Smooth muscle cell of the brain vasculature (primary cell): ENCODE measurements around the gene NOC2L.

ENCODE experiments used
- DNase-seq: peaks from one replicate; pipeline ENCODE4 v3.0.0-alpha.2; 2012; ENCODE audit warnings: low read depth, low spot score

NOC2L gene

DNA sequence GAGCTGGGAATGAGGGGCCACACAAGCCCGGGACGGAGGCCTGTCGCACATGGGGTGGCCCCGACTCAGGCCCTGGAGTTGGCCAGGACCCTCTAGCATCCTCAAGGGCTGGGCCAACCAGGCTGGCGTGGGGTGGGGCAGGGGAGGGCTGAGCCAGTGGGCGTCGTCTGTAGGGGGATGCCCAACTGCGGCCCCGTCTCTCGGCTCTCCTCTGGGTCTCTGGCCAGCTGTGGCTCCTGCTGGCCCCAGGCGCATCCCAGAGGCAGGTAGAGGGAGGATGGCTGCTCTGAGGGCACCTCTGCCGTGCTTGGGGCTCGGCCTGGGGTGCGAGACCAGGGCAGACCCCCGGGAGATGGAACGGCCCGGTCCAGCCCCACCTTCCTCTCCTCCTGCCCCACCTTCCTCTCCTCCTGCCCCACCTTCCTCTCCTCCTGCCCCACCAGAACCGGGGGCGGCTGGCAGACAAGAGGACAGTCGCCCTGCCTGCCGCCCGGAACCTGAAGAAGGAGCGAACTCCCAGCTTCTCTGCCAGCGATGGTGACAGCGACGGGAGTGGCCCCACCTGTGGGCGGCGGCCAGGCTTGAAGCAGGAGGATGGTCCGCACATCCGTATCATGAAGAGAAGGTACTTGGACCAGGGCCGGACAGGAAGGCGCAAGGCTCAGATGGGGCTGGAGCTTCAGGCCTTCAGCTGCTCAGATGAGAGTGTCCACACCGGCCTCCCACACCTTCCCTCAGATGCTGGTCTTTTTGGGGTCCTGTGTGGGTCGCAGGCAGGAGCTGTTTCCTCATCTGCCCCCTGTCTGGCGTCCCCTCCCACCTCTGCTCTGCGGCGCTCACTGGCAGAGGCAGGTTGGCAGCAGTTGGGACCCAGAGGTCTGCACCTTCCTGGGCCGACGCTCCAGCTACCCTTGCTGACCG lies 29.1 kb downstream of the NOC2L start:
- DNase-seq = no peak

DNA sequence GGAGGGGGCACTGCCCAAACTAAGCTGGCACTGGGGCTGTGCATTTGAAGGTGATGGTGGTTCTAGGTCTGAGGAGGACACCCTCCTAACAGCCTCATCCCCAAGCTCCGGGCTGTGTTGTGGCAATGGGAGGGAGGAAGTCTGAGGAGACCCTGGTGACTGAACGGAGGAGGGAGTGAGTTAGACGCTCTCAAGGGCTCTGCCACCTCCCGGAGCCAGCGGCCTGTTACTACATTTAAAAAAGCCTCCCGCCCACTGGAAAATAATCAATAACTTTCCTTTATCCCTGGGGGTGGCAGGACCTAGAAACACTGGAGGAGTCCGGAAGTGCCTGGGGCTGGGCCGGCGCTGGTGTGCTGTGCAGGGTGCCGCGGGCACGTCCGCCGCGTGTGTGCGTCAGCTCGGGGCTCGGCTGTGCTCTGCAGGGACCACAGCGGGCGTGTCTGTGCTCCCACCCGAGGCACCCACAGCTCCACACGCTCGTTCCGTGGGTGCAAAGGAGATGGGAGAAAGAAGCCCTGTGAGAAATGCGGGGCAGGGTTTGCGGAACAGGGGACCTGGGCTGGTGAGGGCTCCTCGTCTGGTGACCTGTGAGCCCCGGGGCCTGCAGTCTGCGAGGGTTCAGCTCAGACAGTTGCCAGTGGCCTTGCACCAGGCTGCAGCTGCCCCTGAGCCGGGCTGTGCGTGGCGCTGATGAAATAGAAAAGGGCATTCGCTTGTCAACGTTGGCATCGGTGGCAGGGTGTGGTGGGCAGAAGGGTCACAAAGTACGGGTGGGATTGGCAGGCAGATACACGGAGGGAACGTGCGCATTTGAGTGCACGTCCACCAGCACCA lies 30.0 kb downstream of the NOC2L start:
- no peak for DNase-seq

DNA sequence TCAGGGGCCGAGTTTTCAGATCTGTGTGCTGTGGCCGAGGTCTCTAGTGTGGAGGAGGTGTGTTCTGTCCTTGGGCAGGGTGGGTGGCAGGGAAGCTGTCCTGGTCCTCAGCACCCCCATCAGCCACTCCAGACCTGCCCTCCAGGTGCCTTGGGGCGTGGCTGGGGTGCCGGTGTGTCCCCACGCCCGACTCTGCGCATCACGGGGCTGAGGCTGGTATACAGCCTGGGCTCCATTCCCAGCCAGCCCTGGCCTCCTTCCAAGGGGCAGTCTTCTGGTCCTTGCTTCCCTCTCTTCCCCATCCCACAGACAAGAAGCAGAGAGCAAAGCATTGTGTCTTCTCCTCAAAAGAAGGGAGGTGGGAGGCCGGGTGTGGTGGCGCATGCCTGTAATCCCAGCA lies 31.3 kb downstream of the NOC2L start:
- DNase-seq = no peak

DNA sequence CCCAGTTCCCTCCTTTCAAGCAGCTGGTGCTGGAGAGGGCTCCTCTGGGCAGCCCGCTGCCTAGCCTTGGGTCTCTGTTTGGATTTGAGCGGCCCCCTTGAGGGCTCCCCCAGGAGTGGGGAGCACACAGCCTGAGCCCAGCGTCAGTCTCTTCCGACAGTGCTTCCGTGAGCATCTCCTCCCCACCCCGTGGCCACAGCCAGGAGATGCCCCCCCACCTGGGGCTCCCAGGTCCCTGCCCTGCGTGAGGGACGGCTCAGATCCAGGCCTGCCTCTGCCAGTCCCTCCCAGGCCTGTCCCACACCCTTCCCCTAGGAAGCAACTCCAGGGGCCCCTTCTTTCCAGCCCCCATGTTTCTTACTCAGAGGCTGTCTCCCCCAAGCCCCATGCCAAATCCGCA lies 31.8 kb downstream of the NOC2L start:
- no peak for DNase-seq

DNA sequence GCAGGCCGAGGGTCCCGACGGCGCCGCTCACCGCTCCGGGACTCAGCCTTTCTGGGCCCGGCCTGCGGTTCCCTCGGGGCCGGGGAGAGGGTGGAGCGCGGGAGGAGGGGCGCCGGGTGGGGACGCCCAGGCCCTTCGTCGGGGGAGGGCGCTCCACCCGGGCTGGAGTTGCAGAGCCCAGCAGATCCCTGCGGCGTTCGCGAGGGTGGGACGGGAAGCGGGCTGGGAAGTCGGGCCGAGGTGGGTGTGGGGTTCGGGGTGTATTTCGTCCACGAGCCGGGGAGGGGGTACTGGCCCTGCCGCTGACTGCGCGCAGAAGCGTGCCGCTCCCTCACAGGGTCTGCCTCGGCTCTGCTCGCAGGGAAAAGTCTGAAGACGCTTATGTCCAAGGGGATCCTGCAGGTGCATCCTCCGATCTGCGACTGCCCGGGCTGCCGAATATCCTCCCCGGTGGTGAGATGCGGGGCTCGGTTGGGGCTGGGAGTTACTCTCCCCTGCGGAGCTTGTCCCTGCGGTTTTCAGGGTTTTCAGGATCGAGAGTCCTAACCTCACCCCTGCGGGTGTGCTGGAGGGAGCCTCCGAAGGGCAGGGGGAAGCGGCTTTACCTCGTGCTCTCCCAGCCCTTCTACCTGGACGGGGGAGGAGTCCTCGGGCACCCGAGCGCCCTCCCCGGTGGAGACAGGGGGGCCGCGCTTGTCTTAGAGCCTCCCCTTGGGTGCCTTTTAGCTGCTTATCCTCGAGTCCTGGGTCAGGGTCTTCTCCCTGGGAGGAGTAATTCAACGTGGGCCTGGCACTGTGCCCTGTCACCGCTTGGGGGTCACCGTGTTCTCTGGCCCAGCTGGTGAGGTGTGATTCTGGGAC lies 33.3 kb downstream of the NOC2L start:
- DNase-seq = no peak

DNA sequence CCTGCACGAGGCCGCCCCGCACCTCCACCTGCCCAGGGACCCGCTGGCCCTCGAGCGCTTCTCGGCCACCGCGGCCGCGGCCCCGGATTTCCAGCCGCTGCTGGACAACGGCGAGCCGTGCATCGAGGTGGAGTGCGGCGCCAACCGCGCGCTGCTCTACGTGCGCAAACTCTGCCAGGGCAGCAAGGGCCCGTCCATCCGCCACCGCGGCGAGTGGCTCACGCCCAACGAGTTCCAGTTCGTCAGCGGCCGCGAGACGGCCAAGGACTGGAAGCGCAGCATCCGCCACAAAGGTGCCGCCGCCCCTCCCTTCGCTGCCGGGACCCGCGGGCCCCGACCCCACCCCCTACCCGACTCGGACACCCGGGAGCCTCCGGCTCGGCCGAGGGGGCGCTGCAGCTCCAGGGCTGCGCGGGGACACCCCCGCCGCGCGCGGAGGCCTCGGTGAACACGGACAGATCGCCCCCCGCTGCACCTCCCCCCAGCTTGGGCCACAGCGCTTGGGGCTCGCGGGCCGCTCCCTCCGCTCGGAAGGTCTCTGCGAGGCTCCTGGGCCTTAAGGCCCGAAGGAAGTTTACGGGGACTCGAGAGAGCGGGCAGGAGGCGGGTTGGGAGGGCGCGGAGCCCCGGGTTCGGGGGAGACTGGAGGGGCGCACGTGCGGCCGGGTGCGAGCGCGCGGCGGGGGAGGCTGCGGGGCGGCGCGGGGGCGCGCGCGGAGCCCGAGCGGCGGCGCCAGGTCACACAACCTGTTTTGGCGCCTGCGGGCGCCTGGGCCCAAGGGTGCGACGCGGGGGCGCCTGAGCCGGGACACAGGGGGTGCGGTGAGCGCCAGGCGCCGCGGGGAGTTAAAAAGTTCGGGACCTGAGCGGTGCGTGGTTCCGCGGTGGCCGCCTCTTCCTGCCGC lies 34.1 kb downstream of the NOC2L start:
- no peak for DNase-seq

DNA sequence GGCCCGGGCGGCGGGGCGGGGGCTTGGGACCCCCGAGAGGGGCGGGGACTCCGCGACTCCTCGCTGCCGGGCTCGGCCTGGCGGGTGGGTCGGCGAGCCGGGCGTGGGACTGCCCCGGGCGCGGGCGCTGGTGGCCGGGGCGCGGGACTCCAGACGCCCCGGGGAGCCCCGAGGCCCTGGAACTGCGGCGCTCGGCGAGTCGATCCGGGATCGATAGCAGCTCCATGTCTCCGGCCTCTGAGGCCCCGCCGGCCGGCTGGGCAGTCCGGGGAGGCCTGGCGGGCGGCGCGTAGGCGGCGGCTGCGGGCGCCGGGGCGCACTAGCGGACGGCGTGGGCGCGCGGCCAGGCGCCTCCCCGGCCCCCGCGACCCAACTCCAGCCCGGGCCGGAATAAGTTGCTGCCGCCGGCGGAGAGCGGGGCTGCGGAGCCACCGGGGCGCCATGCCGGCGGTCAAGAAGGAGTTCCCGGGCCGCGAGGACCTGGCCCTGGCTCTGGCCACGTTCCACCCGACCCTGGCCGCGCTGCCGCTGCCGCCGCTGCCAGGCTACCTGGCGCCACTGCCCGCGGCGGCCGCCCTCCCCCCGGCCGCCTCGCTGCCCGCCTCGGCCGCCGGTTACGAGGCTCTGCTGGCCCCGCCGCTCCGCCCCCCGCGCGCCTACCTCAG lies 34.9 kb downstream of the NOC2L start:
- no peak for DNase-seq

DNA sequence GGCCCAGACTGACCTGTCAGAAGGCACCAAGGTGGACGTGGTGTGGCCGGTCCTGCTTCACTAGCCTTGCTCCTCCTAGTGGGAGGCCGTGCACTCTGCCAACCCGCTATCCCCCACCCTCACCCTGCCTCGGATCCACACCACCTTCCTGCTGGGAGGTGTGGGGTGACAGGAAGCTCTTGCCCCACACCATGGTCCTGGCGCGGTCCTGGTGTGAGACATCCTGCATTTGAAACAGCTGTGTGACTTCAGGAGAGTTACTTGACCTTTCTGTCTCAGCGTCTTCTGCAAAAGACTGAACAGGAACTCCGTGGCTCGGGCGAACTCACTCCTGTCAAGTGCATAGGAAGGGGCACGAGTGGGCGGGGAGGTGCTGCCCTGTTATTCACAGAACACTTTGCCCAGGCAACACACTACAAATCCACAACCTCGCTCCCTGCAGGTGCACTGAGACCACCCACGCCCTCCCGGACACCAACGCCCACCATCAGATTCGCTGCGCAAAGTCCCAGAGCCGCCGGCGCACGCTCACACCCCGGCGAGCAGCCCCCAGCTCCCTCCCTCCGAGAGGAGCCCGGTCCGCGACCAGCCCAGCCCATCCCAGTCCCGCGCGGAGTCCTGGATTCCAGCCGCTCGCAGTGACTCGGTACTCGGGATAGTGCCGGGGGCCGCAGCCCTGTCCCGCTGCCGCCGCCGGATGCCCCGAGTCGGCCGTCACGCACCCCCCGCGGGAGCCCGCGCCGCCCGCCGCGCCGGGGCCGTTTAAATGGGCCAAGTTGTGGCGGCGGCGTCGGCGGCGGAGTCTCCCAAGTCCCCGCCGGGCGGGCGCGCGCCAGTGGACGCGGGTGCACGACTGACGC lies 35.7 kb downstream of the NOC2L start, which contains the start of gene SAMD11:
Gene SAMD11 (plus strand): TSS at position 793 of the 860 bp plus-strand sequence. CDS start 509 bp downstream, outside the sequence.
- no peak for DNase-seq

DNA sequence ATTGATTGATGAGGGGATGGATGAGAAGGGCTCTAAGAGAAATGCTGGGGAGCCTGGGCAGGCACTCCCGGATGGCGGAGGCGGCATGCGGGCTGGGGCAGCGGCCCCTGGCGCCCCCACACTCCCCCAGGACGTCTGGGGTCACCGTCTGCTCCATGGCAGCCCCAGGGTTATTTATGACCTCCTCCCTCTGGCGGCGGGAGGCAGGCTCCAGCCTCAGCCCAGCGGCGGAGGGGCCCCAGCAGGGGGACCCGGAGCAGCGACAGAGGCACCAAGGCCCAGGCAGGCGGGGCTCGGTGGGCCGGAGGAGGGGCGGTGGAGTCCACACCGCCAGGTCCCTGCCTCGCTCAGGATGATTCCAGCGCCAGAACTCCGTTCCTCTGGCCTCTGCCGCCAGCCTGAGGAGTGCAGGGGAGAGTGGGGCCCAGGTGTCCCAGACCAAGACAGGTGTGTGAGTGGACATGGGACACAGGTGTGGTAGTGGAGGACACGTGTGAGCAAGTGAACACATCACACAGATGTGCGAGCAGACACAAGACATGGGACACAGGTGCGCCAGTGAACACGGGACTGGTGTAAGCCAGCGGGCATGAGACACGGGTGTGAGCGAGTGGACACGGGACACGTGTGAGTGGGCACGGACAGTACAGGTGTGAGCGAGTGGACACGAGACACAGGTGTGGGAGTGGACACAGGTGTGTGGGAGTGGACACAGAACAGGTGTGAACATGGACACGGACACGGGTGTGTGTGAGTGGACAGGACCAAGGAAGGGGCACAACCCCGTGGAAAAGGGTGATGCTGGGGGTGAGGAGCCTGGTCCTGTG lies 37.8 kb downstream of the NOC2L start:
- DNase-seq = no peak

DNA sequence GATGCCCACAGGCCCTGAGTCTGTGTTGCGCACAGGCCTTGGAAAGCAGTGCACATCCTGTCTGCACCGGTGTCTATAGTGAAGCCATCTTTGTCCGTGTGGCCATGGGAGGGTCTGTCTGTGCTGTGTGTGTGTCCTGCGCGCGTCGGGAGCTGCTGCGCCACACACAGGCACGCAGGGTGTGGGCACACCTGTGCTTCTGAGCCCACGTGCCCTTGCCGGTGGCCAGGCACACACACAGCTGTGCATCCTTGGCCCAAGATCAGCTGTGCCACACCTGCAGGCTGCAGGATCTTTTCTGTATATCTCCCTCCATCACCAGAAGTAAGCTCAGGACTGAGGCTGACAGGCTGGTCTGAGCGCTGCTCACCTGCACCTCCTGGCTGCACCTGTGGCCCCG lies 38.5 kb downstream of the NOC2L start:
- no peak for DNase-seq

DNA sequence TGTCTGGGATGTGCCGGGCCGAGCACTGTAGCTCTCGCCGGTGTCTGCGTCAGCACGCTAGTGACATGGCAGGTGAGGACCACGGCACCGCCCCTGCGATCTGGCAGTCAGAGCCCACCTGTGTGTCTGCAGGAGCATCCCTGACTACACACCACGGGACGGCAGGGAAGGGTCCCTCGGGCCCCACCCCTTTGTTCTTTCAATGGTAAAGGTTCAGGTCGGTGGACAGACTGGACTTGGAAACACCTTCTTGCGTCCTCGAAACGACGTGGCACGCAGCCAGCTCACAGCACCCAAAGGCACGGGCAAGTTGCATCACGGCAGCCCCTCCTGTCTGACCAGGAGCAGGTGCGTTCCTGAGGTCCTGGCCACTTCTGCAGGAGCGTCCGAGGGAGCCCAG lies 39.0 kb downstream of the NOC2L start:
- DNase-seq = no peak

DNA sequence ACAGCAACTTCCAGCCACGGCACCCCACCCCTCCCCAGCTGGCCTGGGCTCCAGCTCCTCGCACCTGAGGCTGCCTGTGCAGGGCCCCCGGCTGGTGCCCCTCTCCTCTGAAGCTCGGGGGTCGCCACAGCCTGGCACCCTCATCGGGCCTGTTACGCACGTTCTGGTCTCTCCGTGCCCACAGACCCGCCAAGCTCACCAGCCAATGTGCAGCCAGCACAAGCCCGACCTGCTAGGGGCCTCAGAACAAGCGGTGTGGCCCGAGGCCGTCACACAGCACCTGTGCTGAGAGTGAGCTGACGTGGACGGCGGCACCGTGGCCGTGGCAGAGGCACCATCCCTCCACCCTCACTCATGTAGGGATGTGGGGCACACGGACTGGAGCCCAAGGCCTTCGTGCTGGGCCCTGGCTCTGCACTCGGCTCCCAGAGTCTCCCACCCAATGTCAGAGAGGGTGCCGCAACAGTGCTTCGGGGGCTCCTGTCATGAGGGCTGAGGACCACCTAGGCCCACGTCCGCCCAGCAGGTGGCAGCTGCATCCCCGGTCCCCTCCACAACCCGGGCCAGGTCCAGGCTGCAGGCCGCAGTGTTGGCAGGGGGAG lies 39.7 kb downstream of the NOC2L start:
- DNase-seq = no peak

DNA sequence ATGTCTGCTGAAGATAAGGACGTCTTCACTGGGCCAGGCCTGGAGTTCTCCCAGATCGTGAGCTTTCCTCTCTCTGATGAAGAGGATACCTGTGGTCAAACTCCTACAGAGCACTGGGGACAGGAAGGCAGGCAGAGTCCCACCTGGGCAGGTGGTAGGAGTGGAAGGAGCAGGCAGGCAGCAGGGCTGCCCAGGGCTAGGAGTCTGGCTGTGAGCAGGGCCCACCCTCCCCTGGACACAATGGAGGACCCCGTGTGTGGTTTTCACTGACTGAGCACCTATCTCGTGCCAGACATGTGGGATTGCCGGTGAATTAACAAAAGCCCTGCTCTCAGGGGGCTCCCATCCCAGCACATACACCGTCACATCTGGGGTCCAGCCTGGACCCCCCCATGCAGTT lies 40.2 kb downstream of the NOC2L start:
- no peak for DNase-seq

DNA sequence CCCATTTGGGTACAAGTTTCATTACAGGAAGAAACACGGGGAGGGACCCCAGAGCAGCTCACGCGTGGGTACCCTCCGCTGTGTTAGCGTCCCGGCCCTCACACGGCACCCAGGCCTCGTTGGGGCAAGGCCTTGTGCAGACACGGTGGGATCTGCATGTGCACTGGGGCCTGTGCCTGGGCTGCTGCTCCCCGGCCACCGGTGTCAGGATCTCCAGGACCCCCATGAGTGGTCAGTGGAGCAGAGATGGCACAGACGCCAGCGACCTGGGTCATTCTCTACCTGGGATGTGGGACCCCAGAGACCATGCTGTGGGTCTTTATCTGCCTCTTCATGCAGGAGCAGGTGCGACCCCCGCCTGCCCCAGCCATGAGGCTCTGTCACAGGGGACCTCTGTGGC lies 40.7 kb downstream of the NOC2L start:
- DNase-seq = no peak

DNA sequence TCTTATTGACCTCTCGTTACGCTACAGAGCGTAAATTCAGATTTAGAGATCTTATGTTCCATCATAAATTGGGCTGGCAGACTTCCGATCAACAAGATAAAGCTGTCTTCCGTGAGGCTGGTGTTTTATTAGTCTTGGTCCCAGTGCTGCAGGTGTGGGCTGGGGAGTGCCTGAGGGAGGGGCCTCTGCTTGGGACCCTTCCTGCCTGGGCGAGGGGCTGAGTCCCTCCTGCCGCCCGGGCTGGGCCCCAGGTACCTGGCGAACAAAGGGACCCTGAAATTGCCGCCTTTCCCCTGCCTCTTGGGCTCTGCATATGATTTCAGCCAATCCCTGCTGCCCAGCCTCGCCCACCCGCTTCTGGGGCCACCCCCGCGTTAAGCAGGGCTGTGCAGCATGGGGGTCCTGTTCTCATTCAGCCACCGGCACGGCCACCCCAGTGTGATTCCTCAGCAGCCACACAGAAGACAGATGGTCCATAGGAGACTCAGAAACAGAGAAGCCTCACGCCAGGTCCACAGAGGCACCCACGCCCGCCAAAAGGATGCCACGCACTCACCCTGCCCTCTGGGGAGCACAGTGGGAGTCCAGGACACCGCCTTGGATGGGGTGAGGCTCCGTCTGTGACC lies 41.5 kb downstream of the NOC2L start:
- no peak for DNase-seq

DNA sequence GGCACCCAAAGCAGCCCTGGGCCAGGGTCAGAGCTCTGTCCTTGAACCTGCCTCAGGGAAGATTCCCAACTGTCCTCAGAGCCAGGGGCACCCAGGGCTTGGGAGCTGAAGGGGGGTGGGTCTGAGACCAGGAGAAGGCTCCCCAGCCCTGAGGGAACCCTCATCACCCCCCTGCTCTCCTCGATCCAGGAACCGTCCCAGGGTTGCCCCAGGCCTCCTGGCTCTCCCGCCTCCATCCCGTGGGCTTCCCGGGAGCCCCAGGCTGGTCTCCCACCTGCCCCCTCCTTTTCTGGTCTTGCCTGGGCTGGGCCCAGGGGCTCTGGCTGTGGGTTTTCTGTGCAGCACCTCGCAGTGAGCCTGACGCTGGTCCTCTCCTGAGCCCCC lies 42.0 kb downstream of the NOC2L start:
- no peak for DNase-seq
